Measurements from ENCODE around the gene COL23A1.

The COL23A1 gene

GRCh38 chr5:178291161-178291561 lies 299.0 kb downstream of the COL23A1 start:
- no peak for DNase-seq

GRCh38 chr5:178290376-178290775 lies 299.8 kb downstream of the COL23A1 start:
- DNase-seq = no peak

- no peak for DNase-seq
These were observed 300.8 kb downstream of the COL23A1 start for GRCh38 chr5:178289438-178289837.

GRCh38 chr5:178288401-178289368 lies 301.5 kb downstream of the COL23A1 start:
- DNase-seq = no peak

- no peak for DNase-seq
These were observed 302.4 kb downstream of the COL23A1 start for GRCh38 chr5:178287791-178288105.

DNA sequence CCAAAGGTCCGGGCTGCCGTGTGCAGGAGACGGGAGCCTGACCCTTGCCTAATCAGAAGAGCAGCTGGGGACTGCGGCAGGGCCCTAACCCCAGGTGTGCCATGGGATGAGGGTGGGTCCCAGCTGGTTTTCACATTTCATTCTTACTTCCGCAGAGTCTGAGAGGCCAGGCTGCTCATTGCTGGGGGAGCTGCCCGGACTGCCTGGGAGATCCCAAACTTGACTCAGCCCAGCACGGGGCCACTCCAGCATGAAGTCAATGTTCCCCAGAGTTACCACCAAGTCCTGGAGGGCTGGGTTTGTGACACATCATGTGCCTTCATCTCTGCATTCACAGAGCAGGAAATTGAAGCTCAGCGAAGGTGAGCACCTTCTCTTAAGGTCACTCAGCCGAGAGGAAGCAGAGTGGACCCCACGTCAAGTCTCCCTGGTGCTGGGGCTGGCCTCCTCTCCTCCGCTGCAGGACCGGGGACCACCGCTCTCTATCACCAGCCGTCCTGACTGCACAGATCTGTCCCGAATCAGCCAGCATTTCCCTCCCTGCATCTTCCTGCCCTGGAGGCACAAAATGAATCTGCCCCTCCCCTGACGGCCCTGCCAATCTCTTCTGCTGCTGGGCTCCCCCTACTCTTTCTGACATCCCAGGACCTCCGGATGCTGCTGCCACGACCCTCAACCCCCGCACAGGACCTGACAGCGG lies 303.0 kb downstream of the COL23A1 start:
- DNase-seq = no peak

- DNase-seq = no peak
These were observed 303.7 kb downstream of the COL23A1 start for GRCh38 chr5:178286226-178287090.

GRCh38 chr5:178285399-178286225 lies 304.6 kb downstream of the COL23A1 start:
- DNase-seq = no peak

- no peak for DNase-seq
These were observed 305.2 kb downstream of the COL23A1 start for GRCh38 chr5:178284996-178285395.

DNA sequence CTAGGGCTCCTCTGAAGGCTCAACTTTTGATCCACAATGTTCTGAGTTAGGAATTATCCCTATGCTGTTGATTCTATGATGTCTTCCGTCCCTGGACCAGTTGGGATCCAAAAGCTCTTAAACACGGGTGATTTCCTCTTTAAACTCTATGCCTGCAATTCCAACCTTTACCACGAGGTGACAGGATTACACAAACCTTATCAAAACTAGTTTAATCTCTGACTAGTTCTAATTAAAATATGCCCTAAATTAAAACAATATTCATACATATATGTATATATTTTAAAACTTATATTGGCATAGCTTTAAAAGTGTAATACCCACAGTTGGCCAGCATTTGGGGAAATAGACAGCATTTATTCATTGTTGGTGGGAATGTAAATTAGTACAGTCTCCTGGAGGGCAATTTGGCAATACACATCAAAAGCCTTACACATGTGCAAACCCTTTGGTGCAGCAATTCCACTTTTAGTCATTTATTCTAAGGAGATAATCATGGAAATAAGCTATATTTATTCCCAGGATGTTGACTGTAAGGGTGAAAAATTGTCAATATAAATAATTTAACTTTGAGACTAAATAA lies 306.0 kb downstream of the COL23A1 start:
- no peak for DNase-seq

- no peak for DNase-seq
These were observed 306.7 kb downstream of the COL23A1 start for GRCh38 chr5:178283520-178283919.

- no peak for DNase-seq
These were observed 307.8 kb downstream of the COL23A1 start for GRCh38 chr5:178282391-178282790.

- DNase-seq = no peak
These were observed 308.9 kb downstream of the COL23A1 start for GRCh38 chr5:178281331-178281730.

DNA sequence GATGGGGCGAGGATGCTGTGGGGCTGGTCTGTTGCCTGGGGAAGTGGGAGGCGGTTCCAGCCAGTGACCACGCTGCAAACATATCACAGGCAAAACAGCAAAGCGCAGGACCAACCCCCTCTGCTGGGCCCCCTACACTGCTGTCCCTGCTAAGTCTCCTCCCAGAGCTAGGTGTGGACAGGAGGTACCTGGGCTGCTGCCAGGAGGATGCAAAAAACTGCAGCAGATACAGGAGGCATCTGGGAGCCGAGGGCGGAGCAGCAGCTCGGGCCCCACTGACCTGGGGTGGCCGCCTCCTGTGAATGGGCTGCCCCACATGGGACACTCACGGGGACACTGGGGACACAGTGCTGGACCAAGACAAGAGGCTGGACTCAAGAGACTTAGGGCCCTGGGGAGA lies 309.6 kb downstream of the COL23A1 start:
- no peak for DNase-seq

DNA sequence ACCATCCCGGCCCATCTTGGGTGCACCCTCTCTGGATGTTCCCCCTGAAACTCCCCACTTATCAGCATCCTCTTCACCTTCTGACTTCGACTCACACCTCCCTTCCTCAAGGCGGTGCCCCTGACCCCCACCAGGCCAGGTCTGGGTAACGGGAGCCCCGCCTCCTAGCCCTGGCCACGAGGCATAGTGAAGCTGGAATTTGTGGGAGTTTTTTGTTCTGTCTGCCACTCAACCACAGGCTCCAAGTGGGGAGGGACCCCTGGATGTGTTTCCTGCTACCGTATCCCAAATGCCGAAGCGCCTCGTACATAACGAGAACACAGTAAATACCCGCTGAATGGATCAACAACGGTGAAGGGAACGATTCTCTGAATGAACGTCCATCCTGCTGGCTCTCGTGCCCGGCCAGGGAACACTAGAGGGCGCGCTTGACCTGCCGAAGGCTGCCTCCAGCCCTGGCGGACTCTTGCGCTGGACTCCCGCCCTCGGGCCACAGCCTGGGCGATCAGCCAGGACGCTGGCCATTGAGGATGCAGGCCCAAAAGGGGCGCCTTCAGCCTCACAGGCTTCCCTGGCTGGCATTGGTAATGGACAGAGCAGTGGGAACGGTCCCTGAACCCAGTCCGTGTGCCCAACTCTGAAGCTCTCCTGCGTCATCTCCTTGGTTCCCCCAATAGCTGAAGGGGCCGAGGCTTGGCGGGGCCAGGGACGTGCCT lies 310.3 kb downstream of the COL23A1 start:
- DNase-seq = peak in 3 of 4 experiments; percentile 28 to 50 (median 31)

DNA sequence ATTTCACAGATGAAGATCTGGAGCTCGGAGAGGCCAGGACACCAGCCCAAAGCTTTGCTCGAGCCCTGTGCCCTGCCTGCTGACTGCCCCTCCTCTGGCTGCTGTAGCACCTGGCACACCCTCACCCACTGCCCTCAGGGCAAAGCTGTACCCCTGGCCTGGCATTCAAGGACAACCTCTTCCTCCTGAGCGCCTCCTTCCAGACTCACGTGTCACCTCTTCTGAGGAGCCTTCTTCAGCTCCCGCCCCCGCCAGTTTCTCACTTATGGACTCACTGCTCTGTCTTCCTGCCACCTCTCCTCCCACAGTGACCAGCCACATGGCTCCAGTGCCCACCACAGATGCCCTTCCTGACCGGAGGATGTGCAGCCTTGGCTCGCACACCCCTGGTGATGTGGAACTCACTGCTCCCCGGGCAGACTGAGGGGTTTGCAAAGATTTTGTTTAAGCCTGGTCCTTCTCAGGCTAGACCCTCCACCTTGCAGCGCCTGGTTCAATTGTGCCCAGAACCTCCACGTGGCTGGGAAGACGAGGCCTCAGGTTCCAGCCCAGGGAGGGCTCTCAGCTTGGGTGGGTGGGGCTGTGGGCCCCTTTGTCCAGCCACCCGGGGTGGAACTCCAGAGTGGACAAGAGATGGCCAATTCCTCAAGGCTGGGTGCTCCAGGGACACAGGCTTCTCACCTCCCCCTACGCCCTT lies 311.0 kb downstream of the COL23A1 start:
- DNase-seq = no peak

GRCh38 chr5:178278358-178279023 lies 311.7 kb downstream of the COL23A1 start:
- no peak for DNase-seq

DNA sequence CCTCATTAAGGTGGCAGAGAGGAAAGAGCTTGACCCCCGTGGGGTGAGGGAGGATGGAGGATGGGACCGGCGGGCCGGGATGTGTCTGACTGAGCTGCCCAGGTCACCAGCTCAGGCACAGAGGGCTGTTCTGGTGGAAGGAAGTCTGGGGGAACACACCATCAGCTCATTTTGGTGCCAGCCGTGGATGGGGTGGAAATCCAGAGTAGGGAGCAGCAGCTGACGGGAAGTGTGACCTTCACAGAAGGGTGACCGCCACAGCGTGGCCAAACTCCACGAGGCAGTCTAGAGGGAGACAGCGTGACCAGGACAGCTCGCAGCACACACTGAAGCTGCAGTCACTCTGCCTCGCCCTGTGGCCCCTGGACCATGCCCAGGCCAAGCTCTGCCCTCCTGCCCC lies 312.3 kb downstream of the COL23A1 start:
- no peak for DNase-seq

- DNase-seq = no peak
These were observed 312.8 kb downstream of the COL23A1 start for GRCh38 chr5:178277346-178277745.

Data from activated naive CD4-positive, alpha-beta T cell (primary cell).